GM12878 (cell line): ENCODE results near the gene PXMP2.

Experiments used
- CEBPB ChIP-seq, 2 experiments: fragments of 150-350 bp in 1 of 2; IDR thresholded peaks; 2 replicates each; pipeline ENCODE4 v1.6.1; 2012 to 2014; ENCODE audit warnings: low read depth in 2 of 2, low read length in 2 of 2, borderline replicate concordance in 1 of 2, inconsistent platforms in 1 of 2
- HDAC2 ChIP-seq: fragments of 200-600 bp; sonication (generic); IDR thresholded peaks from 2 replicates; pipeline ENCODE4 v1.6.1; 2017
- NR2C2 ChIP-seq: IDR thresholded peaks from 2 replicates; pipeline ENCODE4 v1.6.1; 2011; ENCODE audit warnings: borderline replicate concordance, low read depth; ENCODE audit not compliant: control insufficient read depth, insufficient read length

- TF ChIP-seq HDAC2 (no peak), CEBPB (IDR thresholded peaks at IDR 0.05; ENCODE audit: borderline replicate concordance in 1 of 2, low read depth in 2 of 2, low read length in 2 of 2) (no peak), NR2C2 (no peak)
Observed at GRCh38 chr12:132746613-132747012, 59.2 kb downstream of the PXMP2 start.
